ENCODE data around the gene SMAP1.

SMAP1 gene

DNA sequence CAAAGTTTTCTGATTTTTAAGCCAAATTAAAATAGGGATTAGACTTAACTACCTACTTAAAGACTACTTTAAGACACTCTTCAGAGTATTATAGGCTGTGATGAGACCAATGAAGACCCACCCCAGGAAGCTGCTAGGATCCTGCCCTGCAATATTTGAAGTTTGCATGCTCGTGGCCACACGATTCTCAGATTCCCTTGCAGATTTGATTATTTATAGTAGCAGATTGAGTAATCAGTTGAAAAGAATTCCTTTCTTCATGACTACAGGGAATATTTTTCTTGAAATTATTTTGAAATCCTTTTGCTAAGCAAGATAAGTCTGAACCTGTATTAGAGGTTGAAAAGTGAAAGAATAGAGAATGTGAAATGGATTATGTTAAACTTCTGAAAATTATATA, 166.8 kb downstream of the SMAP1 start:
- H3K36me3 ChIP-seq (ENCODE audit: control insufficient read depth in 2 of 2, insufficient read depth in 1 of 2, low read length in 2 of 2): no peaks in the 10 kb centered on the region
- no peaks in the 10 kb centered on the region for H3K9me3 ChIP-seq (ENCODE audit: control insufficient read depth, insufficient read depth, low read depth, low read length)
- no peak overlapping the region for H3K27ac ChIP-seq (ENCODE audit: extremely low read depth, low read depth, low read length)
- ChIA-PET CTCF (interaction anchor here (0.6 kb wide), 1 partner anchor 87 kb away, joined by 4 read pairs; no protein-coding TSS in a partner anchor), POLR2A (no interaction called here)
- H3K4me3 ChIP-seq (ENCODE audit: low read depth, low read length): no peak overlapping the region
- TF ChIP-seq ZNF202 (tag by site-specific recombination; IDR thresholded peaks at IDR 0.05; ENCODE audit: borderline replicate concordance) (no peak), ZNF133 (tag by site-specific recombination; IDR thresholded peaks at IDR 0.05) (no peak), ZNF701 (tag by site-specific recombination; IDR thresholded peaks at IDR 0.05) (no peak), ZNF791 (tag by site-specific recombination; IDR thresholded peaks at IDR 0.05) (no peak), ZNF596 (tag by site-specific recombination; IDR thresholded peaks at IDR 0.05) (no peak), ZSCAN30 (tag by site-specific recombination; IDR thresholded peaks at IDR 0.05) (no peak), BCL11B (tag by site-specific recombination; IDR thresholded peaks at IDR 0.05; ENCODE audit: low read depth) (no peak), ZNF514 (tag by site-specific recombination; IDR thresholded peaks at IDR 0.05) (no peak)
- TF ChIP-seq, protein P1, sequence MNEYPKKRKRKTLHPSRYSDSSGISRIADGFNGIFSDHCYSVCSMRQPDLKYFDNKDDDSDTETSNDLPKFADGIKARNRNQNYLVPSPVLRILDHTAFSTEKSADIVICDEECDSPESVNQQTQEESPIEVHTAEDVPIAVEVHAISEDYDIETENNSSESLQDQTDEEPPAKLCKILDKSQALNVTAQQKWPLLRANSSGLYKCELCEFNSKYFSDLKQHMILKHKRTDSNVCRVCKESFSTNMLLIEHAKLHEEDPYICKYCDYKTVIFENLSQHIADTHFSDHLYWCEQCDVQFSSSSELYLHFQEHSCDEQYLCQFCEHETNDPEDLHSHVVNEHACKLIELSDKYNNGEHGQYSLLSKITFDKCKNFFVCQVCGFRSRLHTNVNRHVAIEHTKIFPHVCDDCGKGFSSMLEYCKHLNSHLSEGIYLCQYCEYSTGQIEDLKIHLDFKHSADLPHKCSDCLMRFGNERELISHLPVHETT (tag by site-specific recombination; IDR thresholded peaks at IDR 0.05): no peak
- TF ChIP-seq, protein P2, sequence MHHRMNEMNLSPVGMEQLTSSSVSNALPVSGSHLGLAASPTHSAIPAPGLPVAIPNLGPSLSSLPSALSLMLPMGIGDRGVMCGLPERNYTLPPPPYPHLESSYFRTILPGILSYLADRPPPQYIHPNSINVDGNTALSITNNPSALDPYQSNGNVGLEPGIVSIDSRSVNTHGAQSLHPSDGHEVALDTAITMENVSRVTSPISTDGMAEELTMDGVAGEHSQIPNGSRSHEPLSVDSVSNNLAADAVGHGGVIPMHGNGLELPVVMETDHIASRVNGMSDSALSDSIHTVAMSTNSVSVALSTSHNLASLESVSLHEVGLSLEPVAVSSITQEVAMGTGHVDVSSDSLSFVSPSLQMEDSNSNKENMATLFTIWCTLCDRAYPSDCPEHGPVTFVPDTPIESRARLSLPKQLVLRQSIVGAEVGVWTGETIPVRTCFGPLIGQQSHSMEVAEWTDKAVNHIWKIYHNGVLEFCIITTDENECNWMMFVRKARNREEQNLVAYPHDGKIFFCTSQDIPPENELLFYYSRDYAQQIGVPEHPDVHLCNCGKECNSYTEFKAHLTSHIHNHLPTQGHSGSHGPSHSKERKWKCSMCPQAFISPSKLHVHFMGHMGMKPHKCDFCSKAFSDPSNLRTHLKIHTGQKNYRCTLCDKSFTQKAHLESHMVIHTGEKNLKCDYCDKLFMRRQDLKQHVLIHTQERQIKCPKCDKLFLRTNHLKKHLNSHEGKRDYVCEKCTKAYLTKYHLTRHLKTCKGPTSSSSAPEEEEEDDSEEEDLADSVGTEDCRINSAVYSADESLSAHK (tag by site-specific recombination; IDR thresholded peaks at IDR 0.05): no peak
- no peaks in the 10 kb centered on the region for H3K4me1 ChIP-seq (ENCODE audit: control insufficient read depth, insufficient read depth, low read length)

DNA sequence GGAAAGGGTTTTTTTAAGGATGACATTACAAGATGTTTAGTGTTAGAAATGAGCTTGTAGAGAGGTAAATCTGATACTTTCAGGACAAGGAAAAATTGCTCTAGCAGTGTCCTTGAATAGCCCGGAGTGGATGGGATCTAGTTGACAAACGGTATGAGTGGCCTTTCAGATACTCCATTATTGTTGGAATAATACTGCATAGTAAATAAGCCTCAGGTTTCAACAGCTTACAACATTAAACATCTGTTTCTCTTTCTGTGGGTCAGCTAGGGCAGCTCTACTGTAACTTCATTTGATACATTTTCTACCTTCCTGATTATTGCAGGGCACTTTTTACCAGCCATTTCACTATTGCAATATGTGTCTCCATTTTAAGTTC, 171.2 kb downstream of the SMAP1 start:
- TF ChIP-seq, protein P3, sequence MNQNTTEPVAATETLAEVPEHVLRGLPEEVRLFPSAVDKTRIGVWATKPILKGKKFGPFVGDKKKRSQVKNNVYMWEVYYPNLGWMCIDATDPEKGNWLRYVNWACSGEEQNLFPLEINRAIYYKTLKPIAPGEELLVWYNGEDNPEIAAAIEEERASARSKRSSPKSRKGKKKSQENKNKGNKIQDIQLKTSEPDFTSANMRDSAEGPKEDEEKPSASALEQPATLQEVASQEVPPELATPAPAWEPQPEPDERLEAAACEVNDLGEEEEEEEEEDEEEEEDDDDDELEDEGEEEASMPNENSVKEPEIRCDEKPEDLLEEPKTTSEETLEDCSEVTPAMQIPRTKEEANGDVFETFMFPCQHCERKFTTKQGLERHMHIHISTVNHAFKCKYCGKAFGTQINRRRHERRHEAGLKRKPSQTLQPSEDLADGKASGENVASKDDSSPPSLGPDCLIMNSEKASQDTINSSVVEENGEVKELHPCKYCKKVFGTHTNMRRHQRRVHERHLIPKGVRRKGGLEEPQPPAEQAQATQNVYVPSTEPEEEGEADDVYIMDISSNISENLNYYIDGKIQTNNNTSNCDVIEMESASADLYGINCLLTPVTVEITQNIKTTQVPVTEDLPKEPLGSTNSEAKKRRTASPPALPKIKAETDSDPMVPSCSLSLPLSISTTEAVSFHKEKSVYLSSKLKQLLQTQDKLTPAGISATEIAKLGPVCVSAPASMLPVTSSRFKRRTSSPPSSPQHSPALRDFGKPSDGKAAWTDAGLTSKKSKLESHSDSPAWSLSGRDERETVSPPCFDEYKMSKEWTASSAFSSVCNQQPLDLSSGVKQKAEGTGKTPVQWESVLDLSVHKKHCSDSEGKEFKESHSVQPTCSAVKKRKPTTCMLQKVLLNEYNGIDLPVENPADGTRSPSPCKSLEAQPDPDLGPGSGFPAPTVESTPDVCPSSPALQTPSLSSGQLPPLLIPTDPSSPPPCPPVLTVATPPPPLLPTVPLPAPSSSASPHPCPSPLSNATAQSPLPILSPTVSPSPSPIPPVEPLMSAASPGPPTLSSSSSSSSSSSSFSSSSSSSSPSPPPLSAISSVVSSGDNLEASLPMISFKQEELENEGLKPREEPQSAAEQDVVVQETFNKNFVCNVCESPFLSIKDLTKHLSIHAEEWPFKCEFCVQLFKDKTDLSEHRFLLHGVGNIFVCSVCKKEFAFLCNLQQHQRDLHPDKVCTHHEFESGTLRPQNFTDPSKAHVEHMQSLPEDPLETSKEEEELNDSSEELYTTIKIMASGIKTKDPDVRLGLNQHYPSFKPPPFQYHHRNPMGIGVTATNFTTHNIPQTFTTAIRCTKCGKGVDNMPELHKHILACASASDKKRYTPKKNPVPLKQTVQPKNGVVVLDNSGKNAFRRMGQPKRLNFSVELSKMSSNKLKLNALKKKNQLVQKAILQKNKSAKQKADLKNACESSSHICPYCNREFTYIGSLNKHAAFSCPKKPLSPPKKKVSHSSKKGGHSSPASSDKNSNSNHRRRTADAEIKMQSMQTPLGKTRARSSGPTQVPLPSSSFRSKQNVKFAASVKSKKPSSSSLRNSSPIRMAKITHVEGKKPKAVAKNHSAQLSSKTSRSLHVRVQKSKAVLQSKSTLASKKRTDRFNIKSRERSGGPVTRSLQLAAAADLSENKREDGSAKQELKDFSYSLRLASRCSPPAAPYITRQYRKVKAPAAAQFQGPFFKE (tag by site-specific recombination; IDR thresholded peaks at IDR 0.05; ENCODE audit: borderline replicate concordance): no peak
- H3K4me3 ChIP-seq (ENCODE audit: low read depth, low read length): no peak overlapping the region
- no peaks in the 10 kb centered on the region for H3K36me3 ChIP-seq (ENCODE audit: control insufficient read depth in 2 of 2, insufficient read depth in 1 of 2, low read length in 2 of 2)
- no peaks in the 10 kb centered on the region for H3K9me3 ChIP-seq (ENCODE audit: control insufficient read depth, insufficient read depth, low read depth, low read length)
- no peaks in the 10 kb centered on the region for H3K4me1 ChIP-seq (ENCODE audit: control insufficient read depth, insufficient read depth, low read length)
- H3K27ac ChIP-seq (ENCODE audit: extremely low read depth, low read depth, low read length): no peak overlapping the region
- ChIA-PET POLR2A (no interaction called here), CTCF (interaction anchor here (0.6 to 1.8 kb wide), 2 partner anchors 20 to 45 kb away, joined by 3 to 7 read pairs; no protein-coding TSS in a partner anchor)
